CD4-positive, CD25-positive, alpha-beta regulatory T cell (primary cell): ENCODE data around the gene DOC2A. TPM values are rescaled to one million over a fixed set of nuclear protein-coding genes. Genes with fewer than 3 reads are reported as not detected.
A peak's percentile ranks its signal among the peaks of the same experiment; 100 is the strongest.
"Not testable (repeated sequence)": the region's sequence is repeated elsewhere in the genome, so short reads cannot be mapped to it uniquely, and the experiment has no call there.

ENCODE experiments used
- ATAC-seq, 2 donors: fragments of 150-1000 bp; cut with Tn5 transposase; one replicate each; pipeline ENCODE4 v1.10.0; 2021; ENCODE audit warnings: low read depth in 2 of 2, moderate number of reproducible peaks in 2 of 2, moderate library complexity in 1 of 2
- DNase-seq, 3 donors: peaks; one replicate each; pipeline versions ENCODE4 v3.0.0 to v3.0.0-alpha.2; 2012 to 2022; ENCODE audit warnings: mixed read lengths in 1 of 3
- H3K27ac ChIP-seq: one replicate; pipeline ENCODE4 v1.7.0; 2013; ENCODE audit warnings: mild to moderate bottlenecking, low read length; ENCODE audit not compliant: insufficient read depth, poor library complexity, severe bottlenecking
- H3K27me3 ChIP-seq: one replicate; pipeline ENCODE4 v1.7.0; 2013; ENCODE audit warnings: low read length; ENCODE audit not compliant: control insufficient read depth, insufficient read depth
- H3K36me3 ChIP-seq: one replicate; pipeline ENCODE4 v1.7.0; 2013; ENCODE audit warnings: mild to moderate bottlenecking, low read length, moderate library complexity; ENCODE audit not compliant: control insufficient read depth, insufficient read depth
- H3K4me1 ChIP-seq: 2 replicates; pipeline ENCODE4 v1.7.0; 2013; ENCODE audit warnings: mild to moderate bottlenecking, low read length; ENCODE audit not compliant: insufficient read depth, control insufficient read depth, poor library complexity, severe bottlenecking
- H3K4me3 ChIP-seq: one replicate; pipeline ENCODE4 v1.7.0; 2013; ENCODE audit warnings: low read depth, mild to moderate bottlenecking, low read length, moderate library complexity
- H3K9me3 ChIP-seq, 2 experiments: 1 replicate in 1 of 2; 2 replicates in 1 of 2; pipeline ENCODE4 v1.7.0; 2013; ENCODE audit warnings: low read length in 2 of 2, mild to moderate bottlenecking in 1 of 2, moderate library complexity in 1 of 2; ENCODE audit not compliant: control insufficient read depth in 2 of 2
- H3K27ac Mint-ChIP-seq, 3 donors: one replicate each; pipeline ENCODE4 v1.8.0; 2020 to 2022; ENCODE audit warnings: mild to moderate bottlenecking in 3 of 3, mixed read lengths in 3 of 3, moderate library complexity in 2 of 3
- H3K27me3 Mint-ChIP-seq: one replicate; pipeline ENCODE4 v1.8.0; 2022; ENCODE audit warnings: mild to moderate bottlenecking, mixed read lengths
- H3K36me3 Mint-ChIP-seq: one replicate; pipeline ENCODE4 v1.8.0; 2020; ENCODE audit warnings: mixed read lengths
- H3K4me1 Mint-ChIP-seq, 4 donors: one replicate each; pipeline ENCODE4 v1.8.0; 2020 to 2022; ENCODE audit warnings: mixed read lengths in 4 of 4, mild to moderate bottlenecking in 1 of 4
- H3K4me3 Mint-ChIP-seq, 4 donors: one replicate each; pipeline ENCODE4 v1.8.0; 2020 to 2022; ENCODE audit warnings: mild to moderate bottlenecking in 4 of 4, mixed read lengths in 4 of 4, moderate library complexity in 3 of 4
- H3K9me3 Mint-ChIP-seq, 7 donors: one replicate each; pipeline ENCODE4 v1.8.0; 2020 to 2022; ENCODE audit warnings: mixed read lengths in 7 of 7, mild to moderate bottlenecking in 3 of 7, moderate library complexity in 2 of 7
- polyA plus RNA-seq, 4 donors: library from polyadenylated mRNA; unstranded; fragments of 300-500 nt; fragmentation: Illumina TruSeq; gene quantifications; one replicate each; pipeline ENCODE4 v1.2.3, GENCODE V29; 2021
- total RNA-seq: library from RNA; stranded (reverse); gene quantifications from one replicate; pipeline ENCODE4 v1.2.3, GENCODE V29; 2022

Gene DOC2A
- total and polyA plus RNA-seq, 5 donors from 2014 or later, result not detected

DNA sequence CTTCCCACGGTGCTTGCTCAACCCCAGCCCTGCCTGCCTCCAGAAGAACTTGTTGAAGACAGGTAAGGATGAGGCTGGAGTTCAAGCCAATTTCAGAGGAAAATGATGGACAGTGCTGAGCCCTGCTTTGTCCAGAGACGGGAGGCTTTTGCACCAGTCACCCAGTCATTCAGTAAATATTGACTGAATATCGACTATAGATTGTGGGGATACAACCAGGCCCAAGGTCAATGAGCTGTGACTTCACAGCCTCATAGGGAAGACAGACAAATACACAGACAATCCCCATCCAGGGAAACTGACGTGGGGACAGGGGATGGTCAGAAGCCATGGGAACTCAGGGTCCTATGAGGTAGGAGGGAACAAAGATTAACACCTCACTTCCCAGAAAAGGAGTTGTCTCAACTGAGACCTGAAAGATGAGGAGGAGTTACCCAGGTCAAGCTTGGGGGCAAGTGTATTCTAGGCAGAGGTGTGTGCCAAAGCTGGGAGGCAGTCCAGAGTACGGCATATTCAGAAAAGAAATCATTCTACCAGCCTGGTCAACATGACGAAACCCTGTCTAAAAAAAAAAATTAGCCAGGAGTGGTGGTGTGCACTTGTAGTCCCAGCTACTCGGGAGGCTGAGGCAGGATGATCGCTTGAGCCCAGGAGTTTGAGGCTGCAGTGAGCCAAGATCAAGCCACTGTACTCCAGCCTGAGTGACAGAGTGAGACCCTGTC lies 5.9 kb upstream of the DOC2A start:
- DNase-seq, result no peak
- no peak overlapping the region for H3K27ac Mint-ChIP-seq
- peaks cover 0 to 21% (median 7%) of the 10 kb centered on the region in 4 donors for H3K4me1 Mint-ChIP-seq
- ATAC-seq, result no peak
- peaks cover 10% of the 10 kb centered on the region for H3K4me1 ChIP-seq
- no peaks in the 10 kb centered on the region for H3K36me3 Mint-ChIP-seq
- no peak overlapping the region for H3K4me3 Mint-ChIP-seq
- no peaks in the 10 kb centered on the region for H3K36me3 ChIP-seq
- no peak overlapping the region for H3K27ac ChIP-seq
- H3K4me3 ChIP-seq, result no peak overlapping the region
- no peaks in the 10 kb centered on the region for H3K9me3 ChIP-seq
- H3K27me3 Mint-ChIP-seq, result peaks cover 41% of the 10 kb centered on the region
- no peaks in the 10 kb centered on the region for H3K27me3 ChIP-seq
- peaks cover 0 to 2% (median 0%) of the 10 kb centered on the region in 7 donors for H3K9me3 Mint-ChIP-seq

DNA sequence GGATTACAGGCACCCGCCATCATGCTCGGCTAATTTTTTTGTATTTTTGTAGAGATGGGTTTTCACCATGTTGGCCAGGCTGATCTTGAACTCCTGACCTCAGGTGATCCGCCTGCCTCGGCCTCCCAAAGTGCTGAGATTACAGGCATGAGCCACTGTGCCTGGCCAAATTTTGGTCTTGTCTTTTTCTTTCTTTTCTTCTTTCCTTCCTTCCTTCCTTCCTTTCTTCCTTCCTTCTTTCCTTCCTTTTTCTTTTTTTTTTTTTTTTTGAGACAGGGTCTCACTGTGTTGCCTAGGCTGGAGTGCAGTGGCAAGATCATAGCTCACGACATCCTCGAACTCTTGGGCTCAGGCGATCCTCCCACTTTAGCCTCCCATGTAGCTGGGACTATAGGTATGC lies 4.6 kb upstream of the DOC2A start:
- not testable (repeated sequence) for H3K4me1 ChIP-seq, H3K27ac ChIP-seq, H3K36me3 Mint-ChIP-seq, ATAC-seq, H3K9me3 ChIP-seq, DNase-seq, H3K4me3 ChIP-seq, H3K27me3 ChIP-seq, H3K36me3 ChIP-seq, H3K9me3 Mint-ChIP-seq, H3K4me3 Mint-ChIP-seq
- H3K27ac Mint-ChIP-seq, result peak overlapping the region in 1 of 3 donors; percentile 80
- peaks cover 0 to 10% (median 4%) of the 10 kb centered on the region in 4 donors for H3K4me1 Mint-ChIP-seq
- H3K27me3 Mint-ChIP-seq, result peaks cover 34% of the 10 kb centered on the region

DNA sequence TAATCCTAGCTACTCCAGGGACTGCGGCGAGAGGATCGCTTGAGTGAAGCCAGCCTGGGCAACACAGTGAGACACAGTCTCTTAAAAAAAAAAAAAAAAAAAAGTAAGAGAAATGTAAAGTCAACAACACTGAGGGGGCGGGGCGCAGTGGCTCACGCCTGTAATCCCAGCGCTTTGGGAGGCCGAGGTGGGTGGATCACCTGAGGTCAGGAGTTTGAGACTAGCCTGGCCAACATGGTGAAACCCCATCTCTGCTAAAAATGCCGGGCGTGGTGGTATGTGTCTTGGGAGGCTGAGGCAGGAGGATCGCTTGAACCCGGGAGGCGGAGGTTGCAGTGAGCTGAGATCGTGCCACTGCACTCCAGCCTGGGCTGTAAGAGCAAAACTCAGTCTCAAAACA lies 1.8 kb upstream of the DOC2A start:
- H3K4me1 ChIP-seq, result peaks cover 14% of the 10 kb centered on the region
- not testable (repeated sequence) for H3K4me3 ChIP-seq, H3K27ac ChIP-seq, H3K27ac Mint-ChIP-seq, ATAC-seq, H3K36me3 Mint-ChIP-seq, H3K27me3 ChIP-seq, H3K4me3 Mint-ChIP-seq, DNase-seq, H3K9me3 ChIP-seq, H3K36me3 ChIP-seq, H3K9me3 Mint-ChIP-seq
- H3K4me1 Mint-ChIP-seq, result peaks cover 0 to 11% (median 4%) of the 10 kb centered on the region in 4 donors
- peaks cover 34% of the 10 kb centered on the region for H3K27me3 Mint-ChIP-seq

DNA sequence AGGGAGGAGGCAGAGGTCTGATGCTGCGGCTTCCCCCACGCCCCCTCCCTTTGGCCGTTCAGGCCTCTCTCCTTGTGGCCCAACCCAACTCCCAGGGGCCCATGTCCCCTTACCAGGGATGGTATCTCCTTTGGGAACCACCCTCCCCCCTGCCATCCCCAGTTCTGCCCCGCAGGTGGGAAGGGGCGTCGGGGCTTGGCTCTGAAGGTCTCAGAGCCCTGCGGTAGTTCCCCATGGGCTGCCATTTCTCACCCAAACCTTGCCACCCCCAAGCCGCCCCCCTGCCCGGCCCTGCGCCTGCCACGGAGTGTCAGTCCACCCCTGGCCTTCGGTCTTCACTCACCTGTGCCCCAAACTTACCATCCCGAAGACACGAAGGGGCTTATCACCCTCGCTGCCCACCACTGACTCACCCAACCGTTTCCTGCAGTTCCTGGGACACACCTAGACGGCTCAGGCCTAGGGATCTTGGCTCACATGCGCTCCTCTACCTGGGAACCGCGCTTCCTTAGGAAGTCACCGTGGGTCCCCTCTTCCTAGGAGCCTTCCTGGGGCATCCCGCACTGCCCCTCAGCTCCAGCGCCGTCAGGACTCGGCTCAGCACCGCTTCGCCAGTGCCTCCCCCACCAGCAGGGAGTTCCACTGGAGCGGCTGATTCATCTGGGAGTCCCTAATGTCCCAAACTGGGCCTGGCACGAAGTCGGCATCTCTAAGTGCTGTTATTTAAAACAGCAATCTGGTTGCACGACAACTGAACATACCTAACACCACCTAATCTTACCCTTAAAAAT lies 1.1 kb upstream of the DOC2A start:
- Histone ChIP-seq H3K4me3 (no peak overlapping the region), H3K27me3 (no peaks in the 10 kb centered on the region), H3K9me3 (no peaks in the 10 kb centered on the region), H3K27ac (no peak overlapping the region), H3K36me3 (no peaks in the 10 kb centered on the region), H3K4me1 (peaks cover 14% of the 10 kb centered on the region)
- no peaks in the 10 kb centered on the region for H3K36me3 Mint-ChIP-seq
- ATAC-seq, result no peak
- peaks cover 34% of the 10 kb centered on the region for H3K27me3 Mint-ChIP-seq
- peak overlapping the region in 1 of 3 donors; percentile 36 for H3K27ac Mint-ChIP-seq
- H3K9me3 Mint-ChIP-seq, result peaks cover 0 to 1% (median 0%) of the 10 kb centered on the region in 7 donors
- peaks cover 0 to 11% (median 4%) of the 10 kb centered on the region in 4 donors for H3K4me1 Mint-ChIP-seq
- no peak for DNase-seq
- peak overlapping the region in 3 of 4 donors; percentile 81 to 91 (median 90) for H3K4me3 Mint-ChIP-seq

DNA sequence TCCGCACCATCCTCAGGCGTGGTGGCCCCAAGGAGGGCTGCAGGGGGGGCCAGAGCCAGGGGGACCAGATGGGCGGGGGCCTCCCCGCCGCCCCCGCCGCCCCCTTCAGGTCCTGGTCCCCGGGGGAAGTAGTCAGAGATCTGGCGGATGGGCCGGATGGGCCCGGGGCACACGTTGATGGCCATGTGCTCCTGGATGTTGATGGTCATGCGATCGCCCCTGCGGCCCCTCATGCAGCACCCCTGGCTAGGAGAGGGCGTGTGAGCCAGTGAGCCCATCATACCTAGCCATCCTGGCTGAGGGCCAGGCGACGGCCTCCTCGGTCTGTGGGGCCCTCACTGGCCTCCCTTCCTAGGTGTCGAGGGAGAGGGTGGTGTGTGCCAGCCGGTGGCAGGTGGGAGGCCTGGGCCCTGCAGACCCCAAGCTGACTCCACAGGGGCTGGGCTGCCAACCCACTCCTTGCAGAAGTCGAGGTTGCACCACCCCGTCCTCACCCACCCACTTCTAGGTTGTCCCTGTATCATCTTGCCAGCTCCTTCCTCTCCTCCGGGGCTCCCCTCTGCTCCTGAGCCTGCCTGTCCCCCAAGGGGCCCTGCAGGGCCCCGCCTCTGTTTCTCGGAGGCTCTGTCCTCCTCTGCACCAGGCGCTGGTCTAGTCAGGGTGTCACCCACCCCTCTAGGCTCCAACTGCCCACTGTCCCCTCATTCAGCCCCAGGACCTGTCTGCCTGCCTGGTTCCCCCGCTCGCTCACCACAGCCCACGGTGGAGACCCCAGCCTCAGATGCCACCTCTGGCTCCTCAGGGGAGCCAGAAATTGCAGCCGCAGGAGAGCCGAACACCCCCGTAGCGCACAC lies 610 bp downstream of the DOC2A start:
- H3K9me3 ChIP-seq, result no peaks in the 10 kb centered on the region
- H3K27ac ChIP-seq, result no peak overlapping the region
- DNase-seq (no peak), ATAC-seq (no peak)
- H3K4me3 ChIP-seq, result no peak overlapping the region
- H3K4me1 ChIP-seq, result peaks cover 14% of the 10 kb centered on the region
- Mint-ChIP-seq H3K4me1 (peaks cover 0 to 11% (median 4%) of the 10 kb centered on the region in 4 donors), H3K27me3 (peaks cover 24% of the 10 kb centered on the region), H3K9me3 (peaks cover 0 to 1% (median 0%) of the 10 kb centered on the region in 7 donors), H3K4me3 (peak overlapping the region; percentile 43 to 77 (median 64)), H3K27ac (peak overlapping the region in 1 of 3 donors; percentile 20), H3K36me3 (no peaks in the 10 kb centered on the region)
- H3K27me3 ChIP-seq, result no peaks in the 10 kb centered on the region
- no peaks in the 10 kb centered on the region for H3K36me3 ChIP-seq

DNA sequence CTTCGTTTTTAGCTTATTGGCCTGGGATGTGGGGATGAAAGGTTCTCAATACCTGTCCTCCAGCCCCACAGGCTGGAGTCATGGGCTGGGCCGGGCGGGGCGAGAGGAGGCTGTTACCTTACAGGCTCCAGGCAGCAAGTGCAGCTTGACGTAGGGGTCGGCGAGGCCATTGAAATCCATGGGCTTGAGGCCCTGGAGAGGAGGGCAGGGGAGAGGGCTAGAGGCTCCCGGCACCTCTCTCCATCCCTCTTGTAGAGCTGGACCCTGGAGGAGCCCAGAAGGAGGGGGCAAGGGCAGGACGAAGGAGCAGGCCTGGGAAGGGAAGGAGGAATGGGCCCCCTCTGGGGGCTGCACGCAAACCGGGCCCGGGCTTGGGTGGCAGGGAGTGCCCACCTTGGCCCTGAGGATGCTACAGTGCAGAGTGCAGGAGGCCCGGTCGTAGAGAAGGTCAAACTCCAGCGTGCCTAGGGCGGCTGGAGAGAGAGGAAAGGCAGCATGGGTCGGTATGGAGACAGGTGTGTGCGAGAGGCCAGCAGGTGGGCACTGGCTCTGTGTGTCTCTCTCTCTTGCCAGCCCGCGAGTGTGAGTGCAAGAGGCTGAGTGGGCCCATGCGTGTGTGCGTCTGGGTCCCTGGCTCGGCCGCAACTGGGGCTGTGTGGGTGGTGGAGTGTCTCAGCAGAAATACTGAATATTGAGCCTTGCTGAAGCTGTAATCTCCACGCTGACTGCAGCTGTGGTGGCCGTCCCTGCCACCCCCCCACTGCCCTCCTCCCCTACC lies 1.6 kb downstream of the DOC2A start:
- Histone ChIP-seq H3K4me3 (no peak overlapping the region), H3K36me3 (no peaks in the 10 kb centered on the region), H3K4me1 (peaks cover 14% of the 10 kb centered on the region), H3K27ac (no peak overlapping the region), H3K27me3 (no peaks in the 10 kb centered on the region), H3K9me3 (no peaks in the 10 kb centered on the region)
- no peak for ATAC-seq
- no peak for DNase-seq
- Mint-ChIP-seq H3K27me3 (peaks cover 24% of the 10 kb centered on the region), H3K27ac (peak overlapping the region in 1 of 3 donors; percentile 86), H3K36me3 (no peaks in the 10 kb centered on the region), H3K9me3 (no peaks in the 10 kb centered on the region), H3K4me1 (peaks cover 0 to 12% (median 4%) of the 10 kb centered on the region in 4 donors), H3K4me3 (peak overlapping the region in 2 of 4 donors; percentile 29 to 74)

DNA sequence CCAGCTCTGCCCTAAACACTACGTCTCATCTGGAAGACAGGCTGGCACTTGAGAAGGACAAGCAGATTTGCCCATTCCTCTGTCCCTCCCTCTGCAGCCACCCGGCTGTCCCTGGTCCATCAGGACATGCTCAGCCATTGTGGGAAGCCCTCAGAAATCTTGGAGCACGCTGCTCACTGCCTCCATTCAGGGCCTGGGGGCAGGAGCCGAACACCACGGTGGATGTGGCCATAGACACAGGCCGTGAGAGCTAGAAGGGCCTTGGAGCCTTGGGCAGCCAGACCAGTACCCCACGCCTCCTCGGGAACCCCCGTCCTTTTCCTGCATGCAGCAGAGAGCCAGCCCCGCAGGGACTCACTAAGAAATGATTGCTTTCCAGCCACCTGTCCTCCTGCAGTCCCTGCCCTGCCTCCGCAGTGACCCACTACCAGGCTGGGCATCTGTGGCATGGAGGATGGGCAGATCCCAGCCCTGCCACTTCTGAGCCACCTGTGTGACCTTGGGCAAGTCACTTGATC lies 3.4 kb downstream of the DOC2A start:
- ATAC-seq (no peak), DNase-seq (no peak)
- Histone ChIP-seq H3K4me1 (peaks cover 14% of the 10 kb centered on the region), H3K27me3 (no peaks in the 10 kb centered on the region), H3K36me3 (peaks cover 3% of the 10 kb centered on the region), H3K4me3 (no peak overlapping the region), H3K9me3 (no peaks in the 10 kb centered on the region), H3K27ac (no peak overlapping the region)
- H3K27ac Mint-ChIP-seq, result peak overlapping the region in 1 of 3 donors; percentile 36
- H3K4me1 Mint-ChIP-seq, result peaks cover 0 to 18% (median 4%) of the 10 kb centered on the region in 4 donors
- peaks cover 19% of the 10 kb centered on the region for H3K27me3 Mint-ChIP-seq
- no peak overlapping the region for H3K4me3 Mint-ChIP-seq
- H3K36me3 Mint-ChIP-seq, result peaks cover 6% of the 10 kb centered on the region
- no peaks in the 10 kb centered on the region for H3K9me3 Mint-ChIP-seq
